Heart right ventricle (tissue), 16 donors: ENCODE measurements around the gene ERBIN. TPM values are rescaled to one million over a fixed set of nuclear protein-coding genes. Genes with fewer than 3 reads are reported as not detected.

ENCODE experiments used
- ATAC-seq, 8 donors: fragments of 200-7000 bp; cut with Tn5 transposase; one replicate each; pipeline ENCODE4 v1.9.1; 2020; ENCODE audit warnings: mild to moderate bottlenecking in 8 of 8, moderate library complexity in 8 of 8, moderate number of reproducible peaks in 1 of 8
- DNase-seq, 2 donors: peaks; one replicate each; pipeline ENCODE4 v3.0.0-alpha.2; 2020
- H3K27ac ChIP-seq, 10 donors: fragments of 200-600 bp; sonication (generic) in 2 of 10; one replicate each; pipeline versions ENCODE4 v1.5.0 to v1.8.0; 2020 to 2022; ENCODE audit warnings: mild to moderate bottlenecking in 3 of 10
- H3K27me3 ChIP-seq, 7 donors: fragments of 200-600 bp; one replicate each; pipeline ENCODE4 v1.8.0; 2021 to 2022; ENCODE audit warnings: mild to moderate bottlenecking in 2 of 7
- H3K36me3 ChIP-seq, 9 donors: fragments of 200-600 bp; sonication (generic) in 1 of 9; one replicate each; pipeline versions ENCODE4 v1.5.0 to v1.8.0; 2020 to 2022; ENCODE audit warnings: mild to moderate bottlenecking in 2 of 9
- H3K4me1 ChIP-seq, 9 donors: fragments of 200-600 bp; sonication (generic) in 1 of 9; one replicate each; pipeline versions ENCODE4 v1.5.0 to v1.8.0; 2020 to 2022; ENCODE audit warnings: mild to moderate bottlenecking in 4 of 9
- H3K4me3 ChIP-seq, 10 donors: fragments of 200-600 bp; sonication (generic) in 2 of 10; one replicate each; pipeline versions ENCODE4 v1.5.0 to v1.8.0; 2020 to 2022; ENCODE audit warnings: mild to moderate bottlenecking in 7 of 10, moderate library complexity in 2 of 10
- H3K9me3 ChIP-seq, 11 donors: fragments of 200-600 bp in 10 of 11; sonication (generic) in 2 of 11; one replicate each; pipeline versions ENCODE4 v1.5.0 to v1.8.0; 2013 to 2022; ENCODE audit warnings: mild to moderate bottlenecking in 2 of 11, control low read depth in 1 of 11, moderate library complexity in 1 of 11
- WGBS, 2 donors: extraction: QIAGEN DNeasy Blood & Tissue Kit; methylation state at CpG; one replicate each; pipeline ENCODE4 v1.1.7; 2013; ENCODE audit warnings: inconsistent platforms in 1 of 2; 5-methylcytosine and 5-hydroxymethylcytosine counted together
- intact Hi-C, 10 donors: fragments of 100-400 bp; cut with DNase I; formaldehyde crosslinking; loops; one replicate each; pipeline versions ENCODE4 v1.11.1 to v1.14.2; 2022
- polyA plus RNA-seq, 2 donors: library from polyadenylated mRNA; stranded (reverse); fragments of 200-250 nt; gene quantifications; one replicate each; pipeline ENCODE4 v1.2.3, GENCODE V29; 2013
- total RNA-seq, 10 donors: library from RNA; stranded (reverse); fragmentation: NEBNext Ultra II Directional in 3 of 10; extraction: Animal tissue kit (Norgen Biotek cat#: 25700) in 3 of 10; gene quantifications; one replicate each; pipeline versions ENCODE4 v1.2.1 to v1.2.4, GENCODE V29; 2021 to 2023
- TF ChIP-seq, protein P1 (sequence below), 9 donors: fragments of 200-600 bp; sonication (generic) in 2 of 9; IDR thresholded peaks; one replicate each; pipeline versions ENCODE4 v1.5.0 to v1.8.0; 2021 to 2022; ENCODE audit warnings: antibody characterized with exemption in 9 of 9, mild to moderate bottlenecking in 5 of 9, moderate library complexity in 1 of 9
- donor health status: Arrhythmogenic right ventricular cardiomyopathy.
- donor health status: ischemic (EF 13 %, LVEDD 7.1; RV severe dilation, severe dysfunction).
- donor health status: healthy with polysubstance abuse.
- donor health status: DM: no; HTN: yes; CAD: no.
- donor health status: DM: no; HTN: no; CAD: no.
- donor health status: ischemic (EF 25% LVEDD 6.9; RV normal size, moderate dysfunction).
- donor health status: ischemic (EF 25% LVEDD 5.7; RV mildly dilated, moderate dysfunction).
- donor health status: healthy.
- donor health status: DM: yes; HTN: yes; CAD: no.
- donor health status: Ischemic cardiomyopathy.
- donor health status: ischemic (EF 35%, LVEDD 5.7; RV mildly dilated, moderate dysfunction).
- donor health status: nonischemic (EF 11% LVEDD 7.7; RV severe dilation, severe dysfunction).
- donor health status: DM: yes; HTN: yes; CAD: no.
- donor health status: PGD.
- donor health status: ischemic (EF 29% LVEDD 5.4; RV normal size, mild dysfunction).
- donor health status: nonischemic (EF 23%, LVEDD 6.1; RV moderate dilation, normal function).

ERBIN gene
- total and polyA plus RNA-seq, 12 donors: 7.4 to 63.3 (median 42.5) TPM

DNA sequence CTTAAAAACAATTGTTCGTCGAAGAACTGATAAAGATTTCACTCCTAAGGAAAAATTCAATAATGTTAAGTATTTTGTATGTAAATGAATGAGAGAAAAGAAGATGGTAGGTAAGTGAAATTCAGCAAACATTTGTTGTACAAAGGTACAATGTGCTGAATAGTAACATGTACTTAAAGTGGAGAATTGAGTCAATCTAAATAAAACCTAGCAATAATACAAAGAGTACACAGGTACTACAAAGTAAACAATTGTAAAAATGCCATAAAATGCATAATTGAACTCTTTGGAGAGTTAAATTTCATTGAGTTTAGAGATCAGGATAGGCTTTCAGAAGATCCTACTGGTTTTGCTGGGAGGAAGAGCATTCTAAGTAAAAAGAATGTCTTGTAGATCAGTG, 82.9 kb downstream of the ERBIN start:
- no peak overlapping the region for H3K27ac ChIP-seq
- TF ChIP-seq, protein P1, sequence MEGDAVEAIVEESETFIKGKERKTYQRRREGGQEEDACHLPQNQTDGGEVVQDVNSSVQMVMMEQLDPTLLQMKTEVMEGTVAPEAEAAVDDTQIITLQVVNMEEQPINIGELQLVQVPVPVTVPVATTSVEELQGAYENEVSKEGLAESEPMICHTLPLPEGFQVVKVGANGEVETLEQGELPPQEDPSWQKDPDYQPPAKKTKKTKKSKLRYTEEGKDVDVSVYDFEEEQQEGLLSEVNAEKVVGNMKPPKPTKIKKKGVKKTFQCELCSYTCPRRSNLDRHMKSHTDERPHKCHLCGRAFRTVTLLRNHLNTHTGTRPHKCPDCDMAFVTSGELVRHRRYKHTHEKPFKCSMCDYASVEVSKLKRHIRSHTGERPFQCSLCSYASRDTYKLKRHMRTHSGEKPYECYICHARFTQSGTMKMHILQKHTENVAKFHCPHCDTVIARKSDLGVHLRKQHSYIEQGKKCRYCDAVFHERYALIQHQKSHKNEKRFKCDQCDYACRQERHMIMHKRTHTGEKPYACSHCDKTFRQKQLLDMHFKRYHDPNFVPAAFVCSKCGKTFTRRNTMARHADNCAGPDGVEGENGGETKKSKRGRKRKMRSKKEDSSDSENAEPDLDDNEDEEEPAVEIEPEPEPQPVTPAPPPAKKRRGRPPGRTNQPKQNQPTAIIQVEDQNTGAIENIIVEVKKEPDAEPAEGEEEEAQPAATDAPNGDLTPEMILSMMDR (IDR thresholded peaks at IDR 0.05): no peak
- peaks cover 0 to 41% (median 0%) of the 10 kb centered on the region in 9 donors for H3K36me3 ChIP-seq
- intact Hi-C loops: no loop called here
- DNase-seq: no peak
- 96 to 98% methylated on average over 2 of the region's 2 CpGs for WGBS, 2 donors
- no peaks in the 10 kb centered on the region for H3K27me3 ChIP-seq
- H3K9me3 ChIP-seq: no peaks in the 10 kb centered on the region
- peaks cover 0 to 11% (median 0%) of the 10 kb centered on the region in 9 donors for H3K4me1 ChIP-seq
- ATAC-seq: no peak
- no peak overlapping the region for H3K4me3 ChIP-seq

GRCh38 chr5:66010476-66010875, 84.1 kb downstream of the ERBIN start:
- intact Hi-C loops: loop anchor here in 2 of 10 donors (5.0 to 10.0 kb wide), 2 partner anchors 83 to 86 kb away; partner anchors contain the start of gene ERBIN (in 2 of the 2)
- Histone ChIP-seq H3K4me3 (no peak overlapping the region), H3K36me3 (peaks cover 0 to 45% (median 1%) of the 10 kb centered on the region in 9 donors), H3K9me3 (no peaks in the 10 kb centered on the region), H3K27me3 (no peaks in the 10 kb centered on the region), H3K4me1 (peaks cover 0 to 12% (median 0%) of the 10 kb centered on the region in 9 donors), H3K27ac (no peak overlapping the region)
- TF ChIP-seq, protein P1 (IDR thresholded peaks at IDR 0.05): no peak
- no peak for ATAC-seq
- DNase-seq: no peak

DNA sequence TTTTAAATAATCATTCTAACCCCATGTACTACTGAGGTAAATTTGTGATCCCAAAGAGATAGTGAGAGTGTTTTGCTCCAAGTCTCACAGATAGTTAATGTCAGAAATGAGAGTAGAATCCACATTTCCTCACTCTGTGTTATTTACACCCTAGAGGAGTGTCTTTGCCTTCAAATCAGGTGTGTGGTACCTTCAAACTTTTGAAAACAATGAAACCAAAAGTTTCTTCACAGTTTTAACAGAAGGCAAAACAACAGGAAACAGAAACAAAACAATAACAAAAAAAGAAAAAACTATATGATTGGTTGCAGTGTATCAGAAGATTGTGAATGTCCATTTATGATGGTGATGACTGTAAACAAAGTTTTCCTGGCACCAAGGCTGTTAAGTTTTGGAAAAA, 85.9 kb downstream of the ERBIN start:
- Histone ChIP-seq H3K36me3 (peaks cover 0 to 50% (median 4%) of the 10 kb centered on the region in 9 donors), H3K27me3 (no peaks in the 10 kb centered on the region), H3K4me3 (no peak overlapping the region), H3K9me3 (no peaks in the 10 kb centered on the region), H3K4me1 (peaks cover 0 to 12% (median 0%) of the 10 kb centered on the region in 9 donors), H3K27ac (no peak overlapping the region)
- ATAC-seq (no peak), DNase-seq (no peak)
- intact Hi-C loops: loop anchor here in 2 of 10 donors (5.0 to 10.0 kb wide), 2 partner anchors 85 to 87 kb away; partner anchors contain the start of gene ERBIN (in 2 of the 2)
- TF ChIP-seq, protein P1 (IDR thresholded peaks at IDR 0.05): no peak

- no peak overlapping the region for H3K4me3 ChIP-seq
- DNase-seq (no peak), ATAC-seq (no peak)
- peaks cover 0 to 12% (median 0%) of the 10 kb centered on the region in 9 donors for H3K4me1 ChIP-seq
- peaks cover 0 to 50% (median 4%) of the 10 kb centered on the region in 9 donors for H3K36me3 ChIP-seq
- intact Hi-C loops: loop anchor here in 2 of 10 donors (5.0 to 10.0 kb wide), 2 partner anchors 86 to 89 kb away; partner anchors contain the start of gene ERBIN (in 2 of the 2)
- TF ChIP-seq, protein P1 (IDR thresholded peaks at IDR 0.05): no peak
- no peak overlapping the region for H3K27ac ChIP-seq
- no peaks in the 10 kb centered on the region for H3K27me3 ChIP-seq
- peaks cover 0 to 6% (median 0%) of the 10 kb centered on the region in 11 donors for H3K9me3 ChIP-seq
- WGBS, 2 donors: 45 to 49% methylated on average over 2 of the region's 2 CpGs
Measured at GRCh38 chr5:66013397-66013796, 87.0 kb downstream of the ERBIN start.
